Uterus (tissue), 2 donors: ENCODE data around the gene BCORL1.

Experiments used
- CTCF ChIP-seq, 4 experiments: fragments of 200-600 bp in 2 of 4; fragments of 450-650 bp in 2 of 4; sonication (generic) in 2 of 4; IDR thresholded peaks; one replicate each; pipeline ENCODE4 v1.5.1; 2016 to 2019; ENCODE audit warnings: antibody characterized with exemption in 4 of 4, mild to moderate bottlenecking in 2 of 4, moderate library complexity in 1 of 4
- POLR2A ChIP-seq, 2 donors: fragments of 450-650 bp; IDR thresholded peaks; one replicate each; pipeline ENCODE4 v1.6.1; 2016; ENCODE audit warnings: antibody characterized with exemption in 2 of 2, mild to moderate bottlenecking in 1 of 2, moderate library complexity in 1 of 2

- TF ChIP-seq CTCF (IDR thresholded peaks at IDR 0.05) (no peak), POLR2A (IDR thresholded peaks at IDR 0.05) (no peak)
Measured at GRCh38 chrX:130066975-130067615, 84.7 kb downstream of the BCORL1 start.
